Tibial artery (tissue), 4 donors: Measurements from ENCODE around the gene CHAT.

Experiments used
- DNase-seq, 2 donors: peaks; one replicate each; pipeline ENCODE4 v3.0.0-alpha.2; 2019
- H3K27ac ChIP-seq, 2 donors: fragments of 200-600 bp; sonication (generic) in 1 of 2; 1 replicate in 1 of 2; 2 replicates in 1 of 2; pipeline ENCODE4 v1.5.1; 2018 to 2019; ENCODE audit warnings: mild to moderate bottlenecking in 1 of 2
- H3K27me3 ChIP-seq, 2 donors: fragments of 200-600 bp; sonication (generic) in 1 of 2; one replicate each; pipeline versions ENCODE4 v1.5.1 to v1.6.0; 2016 to 2019
- H3K36me3 ChIP-seq, 3 donors: fragments of 200-600 bp; sonication (generic) in 2 of 3; one replicate each; pipeline ENCODE4 v1.5.1; 2016 to 2019; ENCODE audit warnings: mild to moderate bottlenecking in 2 of 3
- H3K4me1 ChIP-seq, 4 donors: fragments of 200-600 bp; sonication (generic) in 2 of 4; 1 replicate in 3 of 4; 2 replicates in 1 of 4; pipeline ENCODE4 v1.5.1; 2016 to 2019
- H3K4me3 ChIP-seq, 2 donors: fragments of 200-600 bp; sonication (generic) in 1 of 2; 1 replicate in 1 of 2; 2 replicates in 1 of 2; pipeline ENCODE4 v1.5.1; 2018 to 2019; ENCODE audit warnings: mild to moderate bottlenecking in 2 of 2
- H3K9me3 ChIP-seq, 3 donors: fragments of 200-600 bp; sonication (generic) in 1 of 3; one replicate each; pipeline ENCODE4 v1.5.1; 2016 to 2019
- intact Hi-C: fragments of 100-400 bp; cut with DNase I; formaldehyde crosslinking; loops from one replicate; pipeline ENCODE4 v1.15.0; 2023; ENCODE audit warnings: low total_unique reads
- TF ChIP-seq, protein P1 (sequence below), 2 experiments: fragments of 200-600 bp in 1 of 2; fragments of 450-650 bp in 1 of 2; IDR thresholded peaks; one replicate each; pipeline ENCODE4 v1.5.1; 2017 to 2019; ENCODE audit warnings: antibody characterized with exemption in 2 of 2, mild to moderate bottlenecking in 1 of 2, moderate library complexity in 1 of 2

Gene CHAT

GRCh38 chr10:49593998-49594397, 19.8 kb upstream of the CHAT start:
- Histone ChIP-seq H3K9me3 (no peaks in the 10 kb centered on the region), H3K27ac (no peak overlapping the region), H3K27me3 (peaks cover 0 to 11% of the 10 kb centered on the region in 2 donors), H3K4me3 (no peak overlapping the region), H3K4me1 (no peaks in the 10 kb centered on the region), H3K36me3 (no peaks in the 10 kb centered on the region)
- DNase-seq, result no peak
- TF ChIP-seq, protein P1, sequence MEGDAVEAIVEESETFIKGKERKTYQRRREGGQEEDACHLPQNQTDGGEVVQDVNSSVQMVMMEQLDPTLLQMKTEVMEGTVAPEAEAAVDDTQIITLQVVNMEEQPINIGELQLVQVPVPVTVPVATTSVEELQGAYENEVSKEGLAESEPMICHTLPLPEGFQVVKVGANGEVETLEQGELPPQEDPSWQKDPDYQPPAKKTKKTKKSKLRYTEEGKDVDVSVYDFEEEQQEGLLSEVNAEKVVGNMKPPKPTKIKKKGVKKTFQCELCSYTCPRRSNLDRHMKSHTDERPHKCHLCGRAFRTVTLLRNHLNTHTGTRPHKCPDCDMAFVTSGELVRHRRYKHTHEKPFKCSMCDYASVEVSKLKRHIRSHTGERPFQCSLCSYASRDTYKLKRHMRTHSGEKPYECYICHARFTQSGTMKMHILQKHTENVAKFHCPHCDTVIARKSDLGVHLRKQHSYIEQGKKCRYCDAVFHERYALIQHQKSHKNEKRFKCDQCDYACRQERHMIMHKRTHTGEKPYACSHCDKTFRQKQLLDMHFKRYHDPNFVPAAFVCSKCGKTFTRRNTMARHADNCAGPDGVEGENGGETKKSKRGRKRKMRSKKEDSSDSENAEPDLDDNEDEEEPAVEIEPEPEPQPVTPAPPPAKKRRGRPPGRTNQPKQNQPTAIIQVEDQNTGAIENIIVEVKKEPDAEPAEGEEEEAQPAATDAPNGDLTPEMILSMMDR (IDR thresholded peaks at IDR 0.05), result no peak
- intact Hi-C loops, result no loop called here

GRCh38 chr10:49594594-49594993, 19.2 kb upstream of the CHAT start:
- Histone ChIP-seq H3K4me1 (no peaks in the 10 kb centered on the region), H3K36me3 (no peaks in the 10 kb centered on the region), H3K9me3 (no peaks in the 10 kb centered on the region), H3K27ac (no peak overlapping the region), H3K4me3 (no peak overlapping the region), H3K27me3 (peaks cover 0 to 14% of the 10 kb centered on the region in 2 donors)
- no peak for DNase-seq
- TF ChIP-seq, protein P1 (IDR thresholded peaks at IDR 0.05), result peak; percentile 59 to 72
- intact Hi-C loops, result no loop called here

DNA sequence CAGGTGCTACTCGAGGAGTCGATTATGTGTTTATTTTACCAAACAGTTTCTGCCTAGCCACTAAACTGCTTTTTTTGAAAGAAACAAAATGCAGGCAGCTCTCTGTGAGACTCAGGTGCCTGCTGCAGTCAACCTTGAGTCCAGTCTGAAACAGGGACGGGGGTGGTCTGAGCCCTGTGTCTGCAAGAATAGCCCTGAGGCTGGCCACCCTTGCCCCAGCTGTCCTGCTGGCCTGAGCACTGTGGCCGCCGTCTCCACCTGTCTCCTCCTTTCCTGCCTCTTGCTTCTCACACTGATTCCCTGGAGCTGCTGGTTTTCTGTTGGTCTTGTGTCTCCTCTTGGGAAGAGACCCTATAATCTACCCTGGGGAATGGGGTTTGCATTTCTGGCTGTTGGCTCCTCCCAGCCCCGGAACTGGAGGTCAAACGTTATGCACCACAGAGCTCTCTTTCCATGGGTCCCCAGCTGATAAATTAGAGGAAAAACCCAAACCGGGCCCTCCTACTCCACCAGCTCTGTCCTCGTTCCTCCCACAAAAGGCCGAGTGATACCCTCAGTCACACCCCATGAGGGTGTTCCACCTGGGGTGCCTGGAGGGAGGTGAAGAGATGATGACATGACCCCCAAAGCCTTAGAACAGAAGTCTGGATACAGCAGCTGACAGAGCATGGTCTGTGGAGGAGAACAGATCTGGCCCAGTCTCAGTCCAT, 18.7 kb upstream of the CHAT start:
- H3K27me3 ChIP-seq, result peaks cover 0 to 18% of the 10 kb centered on the region in 2 donors
- H3K4me1 ChIP-seq, result no peaks in the 10 kb centered on the region
- no peak overlapping the region for H3K4me3 ChIP-seq
- no peaks in the 10 kb centered on the region for H3K36me3 ChIP-seq
- no peak overlapping the region for H3K27ac ChIP-seq
- intact Hi-C loops, result no loop called here
- no peaks in the 10 kb centered on the region for H3K9me3 ChIP-seq
- no peak for DNase-seq
- TF ChIP-seq, protein P1 (IDR thresholded peaks at IDR 0.05), result no peak

- TF ChIP-seq, protein P1 (IDR thresholded peaks at IDR 0.05), result no peak
- Histone ChIP-seq H3K27me3 (peaks cover 0 to 22% of the 10 kb centered on the region in 2 donors), H3K36me3 (no peaks in the 10 kb centered on the region), H3K4me3 (no peak overlapping the region), H3K27ac (no peak overlapping the region), H3K9me3 (no peaks in the 10 kb centered on the region), H3K4me1 (no peaks in the 10 kb centered on the region)
- DNase-seq, result no peak
- intact Hi-C loops, result no loop called here
Observed at GRCh38 chr10:49595713-49596492, 17.9 kb upstream of the CHAT start.

GRCh38 chr10:49596493-49596809, 17.4 kb upstream of the CHAT start:
- Histone ChIP-seq H3K4me3 (no peak overlapping the region), H3K36me3 (no peaks in the 10 kb centered on the region), H3K27ac (no peak overlapping the region), H3K9me3 (no peaks in the 10 kb centered on the region), H3K4me1 (no peaks in the 10 kb centered on the region), H3K27me3 (peaks cover 0 to 23% of the 10 kb centered on the region in 2 donors)
- DNase-seq, result peak in 1 of 2 donors; percentile 24
- TF ChIP-seq, protein P1 (IDR thresholded peaks at IDR 0.05), result no peak
- intact Hi-C loops, result no loop called here
